ENCODE results near the gene SCIMP.
"Not testable (repeated sequence)": the region's sequence is repeated elsewhere in the genome, so short reads cannot be mapped to it uniquely, and the experiment has no call there.

The SCIMP gene

DNA sequence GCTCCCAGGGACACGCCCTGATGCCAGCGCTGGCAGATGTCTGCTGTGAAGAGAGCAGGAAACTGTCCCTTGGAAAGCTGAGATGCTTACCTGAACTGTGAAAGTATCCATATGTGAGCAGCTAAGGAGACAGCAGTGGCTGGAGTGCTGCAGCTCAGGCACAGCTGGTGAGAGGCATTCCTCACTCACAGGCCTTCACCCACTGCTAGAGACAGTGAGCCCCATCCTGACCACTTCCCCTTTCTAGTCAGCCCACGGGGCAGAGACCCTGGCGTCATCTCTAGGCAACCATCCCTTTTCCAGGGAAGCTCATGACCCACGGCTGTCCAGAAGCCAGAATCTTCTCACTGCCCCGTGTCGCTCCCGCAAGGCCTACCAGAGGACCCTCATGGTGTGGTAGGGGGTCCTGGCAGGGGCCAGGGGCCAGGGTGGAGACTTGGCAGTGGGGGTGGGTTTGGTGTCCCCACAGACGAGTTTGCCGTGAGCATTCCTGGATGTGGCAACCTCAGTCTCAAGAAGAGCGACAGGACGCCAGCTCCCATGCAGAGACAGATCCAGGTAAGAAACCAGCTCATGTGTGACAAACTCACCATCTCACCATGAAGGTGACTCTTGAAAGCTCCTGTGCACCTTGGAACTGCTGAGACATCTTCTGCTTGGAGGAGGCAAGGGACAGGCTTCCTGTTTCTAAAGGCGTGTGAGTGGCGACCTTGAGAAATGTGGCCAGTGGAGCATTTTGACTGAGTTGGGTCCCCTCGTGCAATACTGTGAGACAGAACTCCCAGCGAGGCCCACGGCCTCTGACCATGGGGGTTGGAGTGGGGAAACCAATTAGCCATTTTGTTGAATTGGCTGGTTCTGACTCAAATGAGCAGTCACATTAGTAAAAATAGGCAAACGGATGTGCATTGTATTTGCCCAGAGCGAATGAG, at the start of gene SCIMP:
SCIMP (minus strand) TSS at position 216 of the 932 bp plus-strand sequence; CDS start at position 111, 105 bp downstream.
- DNase-seq (ENCODE audit: low read depth) = no peak

DNA sequence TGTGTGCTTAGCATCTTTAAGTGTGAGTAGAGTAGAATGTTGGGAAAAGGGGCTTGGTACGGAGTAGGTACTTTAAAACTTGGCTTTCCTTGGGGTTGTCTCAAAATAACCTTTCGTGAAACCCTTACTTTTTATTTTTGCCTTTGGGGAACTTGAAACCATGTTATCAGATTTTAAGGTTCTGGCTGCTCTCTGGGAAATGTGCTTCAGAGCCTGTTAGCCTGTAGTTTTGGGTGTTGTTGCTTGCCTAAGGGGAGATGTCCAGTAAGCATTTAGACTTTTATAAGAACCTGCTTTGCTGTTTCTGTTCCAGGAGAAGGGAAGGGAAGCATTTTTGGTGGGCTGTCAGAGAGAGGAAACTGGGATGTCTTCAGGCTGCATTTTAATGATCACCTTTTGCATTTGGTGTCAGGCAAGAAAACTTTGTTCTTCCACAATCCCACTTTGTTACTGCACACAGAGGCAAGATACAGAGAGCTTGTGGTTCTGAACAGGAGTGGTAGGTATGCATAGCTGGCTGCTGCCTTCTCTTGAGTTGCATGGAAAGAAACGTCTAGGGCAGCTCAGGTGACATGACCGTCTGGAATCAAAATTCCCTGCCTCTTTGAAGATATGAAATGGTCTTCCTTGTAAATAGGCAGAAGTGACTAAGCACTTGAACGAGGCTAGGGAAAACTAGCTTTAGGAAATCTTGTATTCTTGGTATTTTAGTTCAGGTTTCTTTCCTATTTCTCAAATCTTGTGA, 49.1 kb upstream of the SCIMP start:
- DNase-seq (ENCODE audit: low read depth) = no peak

DNA sequence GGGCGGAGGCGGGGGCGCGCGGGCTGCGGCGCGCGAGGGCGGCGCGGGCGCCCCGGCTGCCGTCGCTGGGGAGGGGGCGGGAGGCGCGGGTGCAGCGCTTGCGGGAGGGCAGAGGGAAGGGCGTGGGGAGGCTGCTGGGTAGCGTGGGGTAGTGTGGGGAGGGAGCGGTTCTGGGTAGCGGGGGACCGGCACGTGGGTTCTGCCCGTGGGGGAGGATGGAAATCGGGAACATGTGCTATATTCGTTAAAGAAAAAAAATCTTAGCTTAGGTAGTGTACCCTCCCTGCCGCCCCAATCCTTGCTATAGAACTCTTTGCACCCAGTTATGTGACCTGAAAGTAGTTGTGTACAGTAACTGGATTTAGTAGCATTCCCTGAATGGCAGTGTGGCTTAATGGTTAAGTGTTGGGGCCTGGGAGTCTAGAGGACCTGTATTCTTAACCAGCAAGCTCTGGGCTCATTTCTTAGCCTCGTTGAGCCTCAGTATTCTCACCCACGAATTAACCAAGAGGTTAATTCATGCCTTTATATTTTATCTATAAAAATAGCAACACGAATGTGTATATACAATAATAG, 48.1 kb upstream of the SCIMP start:
- DNase-seq (ENCODE audit: low read depth) = no peak

DNA sequence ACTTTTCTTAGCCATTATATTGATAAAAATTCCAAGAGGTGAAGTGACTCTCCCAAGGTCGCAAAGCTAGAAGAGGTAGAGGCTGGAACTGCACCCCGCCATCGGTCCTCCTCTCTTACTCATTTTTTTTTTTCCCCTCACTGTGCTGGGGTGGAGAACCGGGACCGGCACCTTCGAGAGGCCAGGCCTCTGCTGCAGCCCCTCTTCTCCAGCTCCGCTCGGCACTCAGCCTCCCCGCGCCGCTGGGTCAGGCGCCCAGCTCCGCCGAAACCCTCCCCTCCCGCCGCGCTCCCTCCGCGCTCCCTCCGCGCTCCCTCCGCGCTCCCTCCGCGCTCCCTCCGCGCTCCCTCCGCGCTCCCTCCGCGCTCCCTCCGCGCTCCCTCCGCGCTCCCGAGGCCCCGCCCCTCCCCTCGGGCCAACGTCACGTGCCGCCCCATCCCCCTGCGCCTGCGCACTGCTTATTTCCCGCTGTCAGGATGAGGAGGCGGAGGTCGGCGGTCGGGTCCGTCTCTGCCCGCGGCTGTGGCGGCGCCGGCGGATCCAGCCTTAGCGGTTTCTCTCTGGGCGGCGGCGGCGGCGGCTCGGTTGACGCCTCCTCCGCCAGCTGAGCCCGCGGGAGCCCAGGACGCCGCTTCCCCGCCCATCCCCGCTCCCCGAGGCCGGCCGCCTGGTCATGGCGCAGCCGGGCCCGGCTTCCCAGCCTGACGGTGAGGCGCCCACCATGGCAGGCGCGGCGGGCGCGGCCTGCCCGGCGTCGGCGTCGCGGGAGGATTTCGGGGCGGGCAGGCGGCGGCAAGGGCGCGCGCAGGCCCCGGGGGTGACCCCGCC, 47.4 kb upstream of the SCIMP start, which contains the start of gene RABEP1:
RABEP1 (plus strand) TSS at position 471 of the 828 bp plus-strand sequence; CDS start at position 674, 203 bp downstream.
- DNase-seq (ENCODE audit: low read depth) = peak; percentile 72

DNA sequence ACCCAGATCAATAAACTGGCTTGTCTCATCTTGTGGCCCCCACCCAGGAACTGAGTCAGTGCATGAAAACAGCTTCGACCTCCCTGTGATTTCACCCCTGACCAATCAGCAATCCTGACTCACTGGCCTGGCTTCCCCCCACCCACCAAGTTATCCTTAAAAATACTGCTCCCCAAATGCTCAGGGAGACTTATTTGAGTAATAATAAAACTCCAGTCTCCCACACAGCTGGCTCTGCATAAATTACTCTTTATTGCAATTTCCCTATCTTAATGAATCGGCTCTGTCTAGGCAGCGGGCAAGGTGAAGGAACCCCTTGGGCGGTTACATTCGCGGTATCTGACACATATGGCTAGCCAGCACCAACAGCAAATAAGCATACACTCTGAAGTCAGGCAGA, 37.7 kb upstream of the SCIMP start:
- no peak for DNase-seq (ENCODE audit: low read depth)

DNA sequence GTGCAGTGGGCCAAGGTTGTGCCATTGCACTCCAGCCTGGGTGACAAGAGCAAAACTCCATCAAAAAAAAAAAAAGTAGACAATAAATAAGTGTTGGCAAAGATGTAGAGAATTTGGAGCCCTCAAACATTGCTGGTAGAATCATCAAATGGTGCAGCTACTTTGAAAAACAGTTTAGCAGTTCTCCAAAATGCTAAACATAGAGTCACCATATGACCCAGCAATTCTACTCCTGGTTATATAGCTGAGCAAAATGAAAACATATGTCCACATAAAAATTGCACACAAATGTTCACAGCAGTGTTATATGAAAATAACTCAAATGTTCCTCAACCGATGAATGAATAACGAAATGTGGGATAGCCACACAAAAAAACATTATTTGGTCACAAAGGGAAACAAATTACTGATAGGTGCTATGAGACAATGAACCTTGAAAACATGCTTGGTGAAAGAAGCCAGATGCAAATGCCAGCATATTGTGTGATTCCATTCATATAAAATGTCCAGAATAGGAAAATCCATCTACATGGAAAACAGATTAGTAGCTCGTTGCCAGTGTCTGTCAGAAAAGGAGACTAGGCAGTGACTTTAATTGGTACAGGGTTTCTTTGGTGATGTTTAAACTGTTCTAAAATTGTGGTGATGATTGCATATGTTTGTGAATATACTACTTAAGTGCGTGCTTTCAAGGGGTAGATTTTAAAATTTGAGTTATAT, 34.7 kb upstream of the SCIMP start:
- DNase-seq (ENCODE audit: low read depth) = no peak

DNA sequence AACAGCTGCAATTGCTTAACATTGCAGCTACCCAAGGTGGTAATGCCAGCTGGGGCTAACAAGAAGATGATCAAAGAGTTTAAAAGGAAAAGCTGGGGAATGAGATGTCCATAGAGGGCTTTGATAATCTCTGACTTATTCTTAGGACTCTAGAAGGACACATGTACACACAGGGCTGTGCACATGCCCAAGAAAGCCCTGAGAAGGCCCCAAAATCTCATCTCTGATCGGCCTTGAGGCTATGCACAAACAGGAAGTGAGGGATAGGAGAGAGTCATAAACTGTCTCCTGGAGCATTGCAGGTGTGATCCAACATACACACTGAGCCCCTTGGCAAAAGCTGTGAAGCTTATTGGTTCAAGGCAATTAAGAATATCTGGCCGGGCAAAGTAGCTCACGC, 30.2 kb upstream of the SCIMP start:
- no peak for DNase-seq (ENCODE audit: low read depth)

DNA sequence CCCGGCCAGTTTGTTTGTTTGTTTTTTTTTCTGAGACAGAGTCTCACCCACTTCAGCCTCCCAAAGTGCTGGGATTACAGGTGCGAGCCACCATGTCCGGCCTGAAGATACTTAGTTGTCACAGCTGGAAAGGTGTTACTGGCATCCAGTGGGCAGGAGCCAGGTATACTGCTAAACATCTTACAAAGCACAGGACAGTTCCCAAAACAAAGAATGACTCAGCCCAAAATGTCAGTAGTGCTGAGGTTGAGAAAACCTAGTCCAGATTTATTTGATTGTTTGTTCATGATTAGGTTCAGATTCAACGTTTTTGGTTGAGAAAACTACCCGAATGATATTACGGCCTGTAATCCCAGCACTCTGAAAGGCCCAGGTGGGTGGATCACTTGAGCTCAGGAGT, 28.8 kb upstream of the SCIMP start:
- no peak for DNase-seq (ENCODE audit: low read depth)

DNA sequence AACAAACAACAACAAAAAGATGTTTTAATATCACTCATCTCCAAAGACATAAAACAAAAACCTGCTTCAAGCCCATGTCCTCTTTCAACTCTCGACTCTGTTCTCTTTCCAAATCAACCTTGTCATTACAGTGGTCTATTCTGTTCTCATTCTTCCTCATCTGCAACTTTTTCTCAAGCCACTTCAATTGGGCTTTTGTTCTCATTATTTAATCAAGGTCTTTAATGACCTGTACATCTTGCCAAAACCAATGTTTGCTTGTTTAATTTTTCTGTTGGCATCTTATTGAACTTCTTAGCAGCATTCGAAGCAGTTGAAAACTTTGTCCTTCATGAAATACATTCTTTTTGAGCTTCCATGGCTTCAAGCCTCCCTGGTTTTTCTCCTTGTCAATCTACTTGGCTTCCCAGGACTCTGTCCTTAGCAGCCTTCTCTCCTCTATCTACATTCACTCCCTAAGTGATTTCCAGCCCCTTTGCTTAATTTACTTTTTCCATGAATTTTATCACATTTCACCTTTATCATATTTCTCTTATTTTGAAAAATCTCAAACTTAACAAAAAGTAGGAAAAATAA, 27.8 kb upstream of the SCIMP start:
- no peak for DNase-seq (ENCODE audit: low read depth)

DNA sequence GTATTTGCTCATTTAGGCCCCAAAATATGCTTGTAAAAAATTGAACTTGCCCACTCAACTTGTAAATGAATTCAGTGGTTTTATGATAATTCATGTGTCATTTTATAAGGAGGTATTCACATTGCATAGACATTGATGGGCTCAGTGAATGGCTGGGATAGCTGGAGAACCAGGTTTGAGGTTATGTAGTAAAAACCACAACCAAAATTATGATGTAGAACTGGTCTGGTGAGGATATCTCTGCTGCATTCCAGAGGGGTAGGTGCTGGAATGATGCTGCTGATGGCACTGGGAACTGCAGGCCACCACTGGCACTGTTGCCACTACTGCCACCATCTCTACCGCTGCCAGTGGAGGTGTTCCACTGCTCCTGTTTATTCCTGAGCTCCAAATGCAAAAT, 25.9 kb upstream of the SCIMP start:
- no peak for DNase-seq (ENCODE audit: low read depth)

DNA sequence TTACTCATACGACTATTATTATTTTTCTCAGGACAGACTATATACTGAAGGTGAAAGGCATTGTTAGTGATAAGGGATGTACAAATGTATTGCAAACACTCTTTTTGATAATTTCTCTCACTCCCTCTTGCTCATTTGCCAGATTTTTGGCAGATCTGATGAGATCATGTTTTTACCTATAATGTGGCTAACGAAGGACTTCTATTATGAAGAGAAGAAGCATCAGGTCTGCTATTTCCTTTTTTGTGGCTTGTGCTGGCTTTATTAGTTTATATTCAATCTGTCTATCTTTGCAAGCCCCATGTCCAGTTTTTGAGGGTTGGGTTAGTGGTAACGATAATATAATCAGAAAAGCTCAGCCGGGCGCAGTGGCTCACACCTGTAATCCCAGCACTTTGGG, 22.5 kb upstream of the SCIMP start:
- DNase-seq (ENCODE audit: low read depth) = no peak

DNA sequence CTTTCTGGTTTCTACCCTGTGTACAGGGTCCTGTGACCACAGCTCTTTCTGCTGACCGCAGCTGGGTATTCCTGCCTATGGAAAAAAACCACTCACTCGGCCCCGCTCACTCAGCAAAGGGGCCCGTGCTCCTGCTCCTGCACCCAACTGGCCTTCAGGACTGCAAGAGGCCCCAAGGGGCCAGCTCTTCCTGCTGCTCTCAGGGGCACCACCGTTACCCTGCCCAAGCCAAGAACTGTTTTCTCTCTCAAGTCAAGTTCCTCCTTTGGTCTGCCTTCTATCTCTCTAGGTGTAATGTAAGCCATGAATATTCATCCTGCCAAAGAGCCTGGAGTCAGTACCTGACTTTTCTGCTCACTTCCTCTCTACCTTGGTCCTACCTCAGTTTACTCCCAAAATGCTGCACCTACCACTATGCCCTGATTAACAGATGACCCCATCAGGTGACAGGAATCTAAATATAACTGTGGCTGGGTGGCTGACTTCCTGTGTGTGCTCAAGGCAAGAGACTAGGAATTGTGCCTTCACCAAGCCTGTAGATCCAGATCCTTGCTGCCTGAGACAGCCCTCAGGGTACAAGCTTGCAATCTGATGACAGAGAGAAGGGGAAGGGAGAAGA, 20.4 kb upstream of the SCIMP start:
- no peak for DNase-seq (ENCODE audit: low read depth)

DNA sequence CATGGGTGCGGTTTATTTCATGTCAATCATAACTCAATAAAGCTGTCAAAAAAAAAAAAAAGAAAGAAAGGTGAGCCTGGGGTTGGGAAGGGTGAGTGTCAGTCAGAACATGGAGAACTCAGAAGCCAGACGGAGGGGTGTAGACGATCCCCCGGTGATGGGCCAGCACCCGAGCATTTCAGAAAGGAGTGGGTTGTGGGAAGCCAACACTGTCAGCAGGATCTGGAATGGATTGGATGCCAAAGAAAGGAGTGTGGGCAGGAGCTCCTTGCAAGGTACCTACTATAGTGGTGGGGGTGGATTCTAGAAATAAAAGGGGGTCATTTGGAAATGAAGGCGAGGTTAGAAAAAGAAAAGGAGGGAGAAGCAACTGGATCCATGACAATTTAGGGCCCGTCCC, 19.8 kb upstream of the SCIMP start:
- no peak for DNase-seq (ENCODE audit: low read depth)

DNA sequence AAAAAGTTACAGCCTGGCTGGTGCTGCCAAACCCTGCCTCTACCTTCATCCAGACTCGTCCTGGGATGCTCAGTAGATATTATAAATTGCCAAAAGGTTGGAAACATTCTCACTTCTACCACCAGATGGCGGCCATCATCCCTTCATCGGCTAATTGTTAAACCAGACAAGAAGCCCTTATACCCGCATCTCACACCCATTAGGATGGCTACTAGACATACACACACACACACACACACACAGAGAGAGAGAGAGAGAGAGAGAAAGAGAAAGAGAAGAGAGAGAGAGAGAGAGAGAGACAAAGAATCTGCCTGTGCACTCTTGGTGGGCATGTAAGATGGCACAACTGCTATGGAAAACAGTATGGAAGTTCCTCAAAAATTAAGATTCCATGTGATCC, 15.0 kb upstream of the SCIMP start:
- DNase-seq (ENCODE audit: low read depth) = peak; percentile 79

DNA sequence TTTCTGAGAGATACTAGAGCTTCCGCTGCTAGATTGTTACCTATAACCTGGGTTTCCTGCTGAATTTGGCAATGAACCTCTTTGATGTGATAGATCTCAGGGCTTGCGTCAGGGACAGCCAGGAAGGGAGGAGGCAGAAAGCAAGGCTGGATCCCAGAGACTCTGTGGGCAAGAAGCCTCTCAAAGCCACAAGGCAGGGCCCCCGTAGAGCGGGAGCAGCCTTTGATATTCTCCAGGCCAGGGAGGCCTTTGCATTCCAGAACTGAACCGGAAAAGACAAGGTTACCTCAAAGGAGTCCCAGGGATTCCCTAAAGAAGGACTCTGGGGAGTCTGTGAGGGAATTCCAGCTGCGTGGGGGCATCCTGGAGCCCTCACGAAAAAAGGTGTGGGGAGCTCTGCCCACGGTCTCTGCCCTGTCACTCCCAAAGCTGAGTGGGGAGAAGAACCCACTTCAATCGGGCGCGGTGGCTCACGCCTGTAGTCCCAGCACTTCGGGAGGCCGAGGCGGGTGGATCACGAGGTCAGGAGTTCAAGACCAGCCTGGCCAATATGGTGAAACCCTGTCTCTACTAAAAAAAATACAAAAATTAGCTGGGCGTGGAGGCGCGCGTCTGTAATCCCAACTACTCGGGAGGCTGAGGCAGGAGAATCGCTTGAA, 14.3 kb upstream of the SCIMP start:
- DNase-seq (ENCODE audit: low read depth) = no peak

DNA sequence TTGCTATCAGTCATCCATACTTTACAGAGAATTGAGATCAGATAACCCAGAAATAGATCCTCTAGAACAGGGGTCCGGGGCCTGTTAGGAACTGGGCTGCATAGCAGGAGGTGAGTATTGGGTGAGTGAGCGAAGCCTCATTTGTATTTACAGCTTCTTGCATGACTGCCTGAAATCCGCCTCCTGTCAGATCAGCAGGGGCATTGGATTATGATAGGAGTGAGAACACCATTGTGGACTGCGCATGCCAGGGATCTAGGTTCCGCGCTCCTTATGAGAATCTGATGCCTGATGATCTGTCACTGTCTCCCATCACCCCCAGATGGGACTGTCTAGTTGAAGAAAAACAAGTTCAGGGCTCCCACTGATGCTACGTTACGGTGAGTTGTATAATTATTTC, 13.0 kb upstream of the SCIMP start:
- no peak for DNase-seq (ENCODE audit: low read depth)

DNA sequence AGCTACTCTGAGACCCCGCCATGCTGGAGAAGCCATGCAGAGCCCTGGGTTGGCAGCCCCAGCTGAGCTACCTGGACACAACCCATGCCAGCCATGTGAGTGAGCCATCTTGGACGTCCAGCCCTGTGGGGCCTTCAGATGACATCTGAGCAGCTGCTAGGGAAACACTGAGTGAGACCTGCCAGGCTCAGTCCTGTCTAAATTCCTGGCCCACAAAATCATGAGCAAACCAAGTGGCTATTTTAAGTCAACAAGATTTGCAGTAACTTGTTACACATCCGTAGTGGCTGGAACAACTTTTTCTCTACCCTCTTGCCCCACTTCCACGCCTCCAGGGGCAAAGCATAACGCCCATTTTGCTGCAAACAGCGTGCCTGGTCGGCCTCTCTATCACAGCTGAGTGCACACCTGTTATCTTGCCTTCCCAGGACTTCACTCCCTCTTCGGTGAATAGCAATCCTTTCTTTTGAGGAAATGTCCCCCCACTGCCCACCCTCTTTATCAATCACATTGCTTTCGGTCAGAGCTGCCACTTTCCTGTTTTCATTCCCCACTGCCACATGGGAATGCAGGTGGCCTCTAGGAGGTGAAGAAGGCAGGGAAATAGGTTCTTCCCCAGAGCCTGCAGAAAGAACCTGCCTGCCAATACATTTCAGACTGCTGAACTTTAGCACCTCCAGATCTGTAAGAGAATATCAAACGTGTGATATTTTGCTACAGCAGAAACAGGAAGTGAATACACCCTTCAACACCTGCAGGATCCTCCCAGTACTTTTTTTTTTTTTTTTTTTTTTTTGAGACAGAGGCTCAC, 7.4 kb upstream of the SCIMP start:
- no peak for DNase-seq (ENCODE audit: low read depth)

DNA sequence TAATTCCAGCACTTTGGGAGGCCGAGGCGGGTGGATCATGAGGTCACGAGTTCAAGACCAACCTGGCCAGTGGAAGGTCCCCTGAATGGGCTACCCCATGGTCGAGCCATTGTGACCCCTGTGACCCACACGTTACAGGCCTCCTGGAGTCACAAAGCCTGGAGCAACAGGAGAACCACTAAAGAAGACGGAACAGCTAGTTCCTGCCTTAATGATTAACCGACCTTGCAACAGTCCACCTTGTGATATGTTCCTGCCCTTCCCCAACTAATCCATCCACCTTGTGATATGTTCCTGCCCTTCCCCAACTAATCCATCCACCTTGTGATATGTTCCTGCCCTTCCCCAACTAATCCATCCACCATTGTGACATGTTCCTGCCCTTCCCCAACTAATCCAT, 5.1 kb upstream of the SCIMP start:
- DNase-seq (ENCODE audit: low read depth) = not testable (repeated sequence)

DNA sequence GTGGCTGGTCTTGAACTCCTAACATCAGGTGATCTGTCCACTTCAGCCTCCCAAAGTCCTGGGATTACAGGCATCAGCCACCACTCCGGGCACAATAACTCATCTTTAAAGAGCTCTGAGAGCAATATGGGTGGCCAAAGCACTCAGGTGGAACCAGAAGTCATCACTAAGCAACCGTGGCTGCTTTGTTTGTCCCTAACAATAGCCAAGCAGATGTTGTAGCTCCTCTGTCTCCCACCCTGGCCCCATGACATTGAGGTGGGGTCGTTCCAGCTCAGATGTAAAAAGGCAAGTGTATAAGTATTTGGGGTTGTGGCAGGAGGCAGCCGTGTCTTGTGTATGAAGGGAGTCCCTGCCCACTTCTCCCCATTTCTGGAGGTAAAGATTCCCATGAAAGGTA, 3.7 kb upstream of the SCIMP start:
- no peak for DNase-seq (ENCODE audit: low read depth)

Measured in fibroblast of the conjunctiva (primary cell).